Stimulated activated CD4-positive, alpha-beta T cell treated with anti-CD3 and anti-CD28 coated beads, Interleukin-4, amount 100 ng/mL, for 24 hours (primary cell): Measurements from ENCODE around the gene GLYATL1.
A peak's percentile ranks its signal among the peaks of the same experiment; 100 is the strongest.

Experiments used
- DNase-seq: peaks from one replicate; pipeline ENCODE4 v3.0.0-alpha.2; 2020

Gene GLYATL1

GRCh38 chr11:58927393-58928106 is 11.7 kb upstream of the GLYATL1 start:
- peak; percentile 11 for DNase-seq

GRCh38 chr11:58928107-58928499 is 11.2 kb upstream of the GLYATL1 start:
- DNase-seq, result no peak

- DNase-seq, result no peak
Measured at GRCh38 chr11:58928691-58929090, 10.6 kb upstream of the GLYATL1 start.

GRCh38 chr11:58930926-58931325 is 8.4 kb upstream of the GLYATL1 start:
- no peak for DNase-seq

GRCh38 chr11:58933661-58934060 is 5.6 kb upstream of the GLYATL1 start:
- no peak for DNase-seq

- no peak for DNase-seq
Measured at GRCh38 chr11:58934945-58935513, 4.3 kb upstream of the GLYATL1 start.

- DNase-seq, result no peak
Measured at GRCh38 chr11:58938398-58938797, 890 bp upstream of the GLYATL1 start.

- no peak for DNase-seq
Measured at GRCh38 chr11:58940028-58940427, 740 bp downstream of the GLYATL1 start.

- DNase-seq, result no peak
Measured at GRCh38 chr11:58941838-58942237, 2.5 kb downstream of the GLYATL1 start.

GRCh38 chr11:58945663-58946062 is 6.4 kb downstream of the GLYATL1 start:
- no peak for DNase-seq

GRCh38 chr11:58949184-58949583 is 9.9 kb downstream of the GLYATL1 start:
- no peak for DNase-seq

GRCh38 chr11:58957922-58958321 is 18.6 kb downstream of the GLYATL1 start:
- no peak for DNase-seq

GRCh38 chr11:58958500-58958899 is 19.2 kb downstream of the GLYATL1 start:
- peak; percentile 29 for DNase-seq

GRCh38 chr11:58963551-58964104 is 24.3 kb downstream of the GLYATL1 start:
- DNase-seq, result no peak

- no peak for DNase-seq
Measured at GRCh38 chr11:58965246-58965985, 26.1 kb downstream of the GLYATL1 start.

GRCh38 chr11:58968251-58968711 is 29.0 kb downstream of the GLYATL1 start:
- no peak for DNase-seq

- DNase-seq, result no peak
Measured at GRCh38 chr11:58977470-58977869, 38.2 kb downstream of the GLYATL1 start.

- DNase-seq, result no peak
Measured at GRCh38 chr11:58979222-58979621, 39.9 kb downstream of the GLYATL1 start.

GRCh38 chr11:58980159-58980843 is 41.0 kb downstream of the GLYATL1 start:
- DNase-seq, result no peak

- no peak for DNase-seq
Measured at GRCh38 chr11:58992489-58992888, 53.2 kb downstream of the GLYATL1 start.

- no peak for DNase-seq
Measured at GRCh38 chr11:58994171-58994570, 54.9 kb downstream of the GLYATL1 start.

- no peak for DNase-seq
Measured at GRCh38 chr11:58998480-58999290, 59.4 kb downstream of the GLYATL1 start.
